Ureter (tissue), 1 donor: ENCODE results near the gene NRCAM. TPM values are rescaled to one million over a fixed set of nuclear protein-coding genes. Genes with fewer than 3 reads are reported as not detected.

Source experiments
- DNase-seq: peaks from one replicate; pipeline ENCODE4 v3.0.0-alpha.2; 2020; ENCODE audit warnings: low spot score
- total RNA-seq: library from RNA; stranded (reverse); gene quantifications from one replicate; pipeline ENCODE4 v1.2.4, GENCODE V29; 2023
- donor health status: DM: yes; HTN: yes; CAD: no.

NRCAM gene
- total RNA-seq, 1 donor from 2014 or later: 3.6 TPM

DNA sequence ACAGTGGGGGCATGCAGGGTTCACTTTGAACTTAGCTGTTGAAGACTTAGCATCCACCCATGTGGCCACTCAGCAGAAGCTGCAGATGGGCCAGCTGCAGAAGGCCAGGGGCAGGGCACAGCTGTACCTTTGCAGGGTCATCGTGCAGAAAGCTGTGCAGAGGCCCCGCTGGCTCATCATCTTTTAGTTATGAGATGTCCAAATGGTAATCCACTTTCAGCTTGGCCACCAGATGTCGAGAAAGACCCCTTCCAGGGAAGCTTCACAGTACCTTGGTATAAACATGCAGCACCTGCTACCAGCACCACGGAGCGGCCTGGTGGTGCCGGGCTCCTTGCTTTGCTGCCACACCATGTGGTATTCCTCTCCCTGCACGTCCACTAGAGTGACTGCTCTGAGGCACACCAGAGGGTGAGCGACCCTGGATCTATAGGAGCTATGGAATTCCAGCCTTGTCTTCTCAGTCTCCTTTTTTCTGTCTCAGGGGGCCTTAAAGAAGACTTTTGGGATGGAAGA lies 251.9 kb downstream of the NRCAM start:
- no peak for DNase-seq

DNA sequence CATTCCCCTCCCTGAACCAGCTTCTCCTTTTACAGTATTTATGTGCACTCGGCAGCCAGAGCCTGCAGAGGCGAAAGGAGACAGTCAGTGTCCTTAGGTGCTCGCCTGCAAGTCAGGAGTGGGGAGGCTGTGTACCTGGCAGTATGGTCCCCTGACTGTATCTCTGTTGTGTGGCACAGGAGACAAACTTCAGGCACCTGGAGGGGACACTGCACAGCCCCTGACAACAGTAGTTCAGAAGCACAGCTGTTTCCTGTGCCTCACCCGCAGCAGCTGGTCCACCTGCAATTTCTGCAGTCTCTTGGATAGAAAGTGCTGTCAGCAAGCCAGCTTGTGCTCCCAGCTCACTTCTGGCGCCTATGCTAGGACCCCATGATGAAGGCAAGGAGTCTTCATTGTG lies 252.7 kb downstream of the NRCAM start:
- DNase-seq: no peak

DNA sequence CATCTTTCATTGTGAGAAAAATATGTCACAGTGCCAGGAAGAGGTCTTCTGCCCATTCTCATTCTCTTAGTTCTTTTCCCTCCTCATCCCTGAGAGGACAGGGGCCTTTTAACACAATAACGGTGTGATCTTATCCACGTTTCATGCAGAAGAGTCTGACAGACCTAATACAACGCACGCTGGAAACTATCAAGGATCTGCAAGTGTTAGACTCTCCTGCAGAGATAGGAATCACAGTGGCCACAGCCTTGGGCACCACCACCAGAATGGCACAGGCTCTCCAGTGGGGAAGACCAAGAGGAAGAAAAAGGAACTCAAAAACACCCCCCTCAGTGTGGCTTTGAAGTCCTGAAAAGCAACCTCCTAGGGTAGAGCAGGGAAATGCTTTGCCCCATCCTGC lies 253.5 kb downstream of the NRCAM start:
- DNase-seq: no peak

DNA sequence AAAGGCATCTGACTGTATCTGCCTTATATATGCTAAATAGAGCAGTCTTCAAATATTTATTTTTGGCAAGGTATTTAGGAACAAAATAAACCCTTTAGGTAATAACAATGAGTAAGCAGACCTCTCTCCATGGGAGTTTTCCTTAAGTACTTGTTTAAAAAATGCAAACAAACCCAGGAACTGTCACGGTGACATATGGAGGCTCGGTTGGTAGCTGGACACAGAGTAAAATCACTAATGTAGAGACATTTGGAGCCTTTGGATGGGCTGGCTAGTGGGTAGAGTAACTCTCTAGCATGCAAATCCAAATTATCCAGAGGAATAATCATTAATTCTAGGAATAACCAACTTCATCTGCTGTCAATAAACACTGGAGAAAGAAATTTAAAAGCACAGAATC lies 254.5 kb downstream of the NRCAM start:
- DNase-seq: no peak

DNA sequence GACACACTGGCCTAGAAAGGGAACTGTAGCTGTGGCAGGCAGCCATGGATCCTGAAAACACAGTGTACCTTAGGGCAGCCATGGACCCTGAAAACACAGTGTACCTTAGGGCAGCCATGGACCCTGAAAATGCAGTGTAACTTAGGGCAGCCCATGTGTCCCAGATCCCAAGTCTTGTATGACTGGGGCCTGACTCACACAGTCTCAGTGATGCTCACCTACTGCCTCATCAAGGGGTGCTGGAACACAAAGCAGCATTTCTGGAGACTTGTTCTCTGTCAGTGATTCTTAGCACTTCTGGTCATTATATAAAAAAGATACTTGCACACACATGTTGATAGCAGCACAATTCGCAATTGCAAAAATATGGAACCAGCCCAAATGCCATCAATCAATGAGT lies 255.9 kb downstream of the NRCAM start:
- DNase-seq: no peak

DNA sequence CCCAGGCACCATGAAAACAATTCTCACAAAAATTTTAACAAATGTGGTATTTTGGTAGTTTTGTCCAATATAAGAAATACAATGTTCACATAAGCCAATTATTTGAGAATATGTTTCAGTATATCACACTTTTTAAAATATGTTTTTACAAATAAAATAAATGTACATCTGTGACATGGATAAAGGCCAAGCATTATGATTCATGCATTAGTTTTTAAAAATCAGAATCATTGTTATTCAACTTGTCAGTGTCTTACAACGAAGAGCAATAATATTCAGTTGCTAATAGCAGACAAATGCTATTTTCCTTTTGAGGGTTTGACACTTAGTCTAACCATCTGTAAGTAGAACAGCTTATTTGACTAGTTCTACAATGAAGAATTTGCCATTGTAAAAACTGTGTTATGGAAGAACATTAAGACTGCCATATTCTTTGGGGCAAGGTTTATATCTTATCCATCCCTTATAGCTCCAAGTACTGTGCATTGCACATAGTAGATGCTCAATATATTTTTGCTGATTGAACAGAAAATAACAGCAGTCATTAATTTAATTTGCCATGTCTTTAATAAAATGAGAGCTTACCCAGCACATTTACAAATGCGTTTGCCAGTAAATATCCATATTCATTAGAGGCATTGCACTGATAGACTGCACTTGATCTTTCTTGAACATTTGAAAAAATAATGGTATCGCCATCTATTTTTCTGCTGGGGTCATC lies 258.7 kb downstream of the NRCAM start:
- no peak for DNase-seq

DNA sequence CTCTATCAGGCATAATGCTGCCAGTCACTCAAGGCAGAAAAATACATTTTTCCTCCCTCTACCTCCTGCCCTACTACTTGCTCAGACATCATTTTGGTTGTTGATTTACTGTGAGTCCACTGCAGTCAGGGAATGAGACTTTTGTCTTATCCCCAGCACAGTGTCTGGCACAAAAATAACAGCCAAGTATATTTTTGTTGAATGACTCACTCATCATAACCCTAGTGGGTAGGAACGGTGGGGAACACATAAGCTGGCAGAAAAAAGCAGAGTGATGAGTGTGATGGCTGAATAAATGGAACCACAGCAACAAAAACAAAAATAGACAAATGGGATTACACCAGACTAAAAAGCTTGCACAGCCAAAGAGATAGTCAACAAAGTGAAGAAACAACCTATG lies 260.2 kb downstream of the NRCAM start:
- no peak for DNase-seq

DNA sequence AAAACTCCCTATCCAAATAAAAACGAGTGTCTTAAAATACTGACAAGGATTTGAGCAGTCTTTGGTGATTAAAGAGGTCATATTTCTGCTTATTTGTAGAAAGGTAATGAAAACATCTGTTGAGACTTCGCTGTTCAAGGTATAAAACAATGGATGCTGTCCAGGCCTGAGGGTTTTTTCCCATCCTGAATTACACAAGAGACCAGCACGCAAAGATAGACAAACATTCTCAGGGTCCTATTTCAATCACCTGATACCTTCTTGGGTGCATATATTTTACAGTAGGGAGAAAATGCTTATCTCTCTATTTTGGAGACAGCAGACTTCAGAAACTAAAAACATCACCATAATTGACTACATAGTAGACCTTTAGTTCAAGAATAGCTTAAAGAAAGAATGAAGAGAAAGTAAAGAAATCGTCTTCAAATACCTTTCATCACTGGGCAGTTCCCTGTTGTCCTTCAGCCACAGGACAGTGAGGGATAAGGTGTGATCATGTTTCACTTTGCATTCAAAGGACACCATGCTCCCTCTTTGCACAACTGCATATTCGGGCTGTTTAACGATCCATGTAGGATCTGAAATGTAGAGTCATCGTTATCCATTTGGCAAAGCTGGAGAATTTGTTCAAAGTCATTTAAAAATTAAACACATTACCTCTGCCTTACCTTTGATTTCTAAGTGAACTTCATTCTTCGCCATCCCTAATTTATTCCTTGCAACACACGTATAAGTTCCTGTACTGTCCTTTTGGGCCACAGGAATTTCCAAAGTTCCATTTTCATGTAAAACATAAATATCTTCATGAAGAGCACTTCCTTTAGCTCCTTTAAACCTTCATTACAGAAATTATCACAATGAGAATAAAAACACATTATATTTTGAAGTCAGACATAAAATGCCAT lies 262.4 kb downstream of the NRCAM start:
- DNase-seq: no peak

DNA sequence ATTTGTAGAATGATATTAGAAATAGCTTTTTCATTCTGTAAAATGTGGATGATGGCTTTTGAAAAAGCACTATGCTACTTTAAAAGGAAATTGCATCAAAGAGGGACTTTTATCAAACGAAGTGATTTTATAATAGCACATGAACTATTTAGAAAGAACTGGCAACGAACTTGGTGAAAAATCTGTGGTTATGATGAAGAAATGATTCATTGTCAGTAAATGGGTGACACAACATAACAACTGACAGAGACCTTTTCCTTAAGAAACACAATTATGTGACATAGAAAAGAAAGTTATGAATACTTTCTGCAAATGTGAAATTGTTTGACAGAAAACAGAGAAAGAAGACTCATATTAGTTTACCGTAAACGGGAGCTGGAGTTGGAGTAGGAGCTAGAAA lies 265.3 kb downstream of the NRCAM start:
- no peak for DNase-seq

DNA sequence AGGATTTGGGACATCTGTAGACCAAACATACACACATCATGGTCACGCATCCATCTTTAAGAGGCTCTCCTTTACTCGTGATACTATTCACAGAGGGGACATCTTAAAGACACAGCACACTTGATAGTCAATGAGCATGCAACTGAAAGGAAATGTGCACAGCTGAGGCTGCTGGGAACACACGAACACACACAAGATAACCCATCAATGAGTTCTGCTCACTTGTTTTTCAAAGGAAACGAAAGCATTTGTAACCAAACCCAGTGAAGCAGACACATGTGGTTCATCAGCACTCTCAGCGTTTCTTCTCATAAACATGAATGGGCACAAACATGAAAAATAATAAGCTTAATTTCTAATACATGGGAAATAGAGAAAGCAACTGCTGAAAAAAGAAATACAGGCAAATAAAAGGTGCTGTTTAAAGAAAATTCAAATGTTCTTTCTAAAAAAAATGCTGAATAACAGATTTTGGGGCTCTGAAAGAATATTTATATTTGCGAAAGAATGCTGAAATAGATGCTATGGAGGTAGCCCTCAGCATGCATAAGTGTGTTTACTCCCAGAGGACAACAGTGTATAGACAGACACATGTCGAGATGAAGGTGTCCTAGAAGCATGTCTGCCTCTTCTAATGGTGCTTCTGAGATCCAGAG lies 266.4 kb downstream of the NRCAM start:
- no peak for DNase-seq

DNA sequence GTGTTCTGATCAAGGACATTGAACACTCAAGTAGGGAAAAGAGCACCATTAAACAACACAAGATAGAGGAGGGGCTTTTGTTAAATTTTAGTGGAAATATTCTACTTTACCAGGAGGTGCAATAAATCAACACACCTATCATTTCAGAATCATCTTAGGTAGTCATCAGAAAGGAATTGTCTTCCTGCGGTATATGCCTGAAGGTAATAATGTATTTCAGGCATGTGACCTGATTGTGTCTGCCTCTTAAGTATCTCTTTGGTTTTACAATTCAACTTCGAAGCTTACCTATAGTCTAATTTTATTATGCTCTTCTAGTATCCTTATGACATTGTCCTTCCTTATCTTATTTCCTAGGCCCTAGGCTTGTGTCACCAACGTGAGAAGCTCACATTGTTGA lies 267.5 kb downstream of the NRCAM start:
- no peak for DNase-seq

DNA sequence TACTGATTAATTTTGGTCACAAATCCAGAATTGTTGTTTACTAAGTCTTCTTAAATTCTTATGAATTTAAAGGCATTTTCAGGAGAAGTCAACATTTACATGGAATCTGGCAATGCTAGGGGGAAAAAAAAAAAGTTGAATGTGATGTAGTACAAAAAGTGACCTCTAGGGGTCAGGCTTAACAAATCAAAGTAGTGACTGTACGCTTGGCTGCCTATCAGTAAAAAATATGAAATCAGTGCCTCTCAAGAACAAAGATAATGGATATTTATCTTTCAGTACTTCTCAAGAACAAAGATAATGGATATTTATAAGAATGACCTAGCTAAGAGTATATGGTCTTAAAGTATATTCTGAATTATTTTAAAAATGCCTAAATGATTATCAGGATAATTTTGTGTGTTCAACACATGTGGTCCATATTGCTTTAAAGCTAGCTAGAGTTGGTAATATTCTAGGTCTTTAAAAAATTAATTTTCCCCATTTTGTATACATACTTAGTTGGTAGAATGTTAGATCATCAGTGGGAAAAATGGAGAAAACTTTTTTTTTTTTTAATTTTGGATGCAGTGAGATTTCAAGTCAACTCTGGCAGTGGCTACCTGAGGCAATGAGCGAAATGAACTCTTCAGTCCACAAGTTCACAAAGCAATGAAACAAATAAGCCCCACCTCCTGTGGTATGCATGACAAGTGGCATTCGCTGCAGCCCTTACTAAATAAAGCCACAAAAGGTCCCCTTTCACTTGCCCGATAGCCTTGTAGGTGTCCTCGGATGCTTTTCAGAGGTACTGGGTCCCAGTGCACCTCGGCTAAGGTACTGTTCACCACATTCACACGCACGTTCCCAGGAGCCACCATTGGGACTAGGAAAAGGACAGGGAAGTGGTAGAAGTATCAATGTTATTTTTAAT lies 274.9 kb downstream of the NRCAM start:
- no peak for DNase-seq

DNA sequence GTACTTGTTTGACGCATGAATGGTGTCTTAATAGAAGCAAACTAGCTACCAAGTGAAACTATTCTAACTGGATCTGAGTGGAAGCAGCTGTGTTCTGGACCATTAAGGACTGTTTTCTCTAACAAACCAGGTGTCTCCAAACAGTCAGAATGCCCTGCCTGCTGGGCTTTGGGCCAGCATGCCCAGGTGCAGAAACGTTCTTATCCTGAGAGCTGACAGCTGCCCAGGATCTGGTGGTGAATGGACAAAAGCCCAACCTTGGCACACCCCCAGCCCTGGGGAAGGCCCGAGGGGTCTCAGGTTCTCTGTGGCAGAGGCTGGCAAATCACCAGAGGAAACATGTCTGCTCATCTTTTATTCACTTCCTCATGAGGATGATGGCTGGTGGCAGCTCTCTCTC lies 277.8 kb downstream of the NRCAM start:
- no peak for DNase-seq

DNA sequence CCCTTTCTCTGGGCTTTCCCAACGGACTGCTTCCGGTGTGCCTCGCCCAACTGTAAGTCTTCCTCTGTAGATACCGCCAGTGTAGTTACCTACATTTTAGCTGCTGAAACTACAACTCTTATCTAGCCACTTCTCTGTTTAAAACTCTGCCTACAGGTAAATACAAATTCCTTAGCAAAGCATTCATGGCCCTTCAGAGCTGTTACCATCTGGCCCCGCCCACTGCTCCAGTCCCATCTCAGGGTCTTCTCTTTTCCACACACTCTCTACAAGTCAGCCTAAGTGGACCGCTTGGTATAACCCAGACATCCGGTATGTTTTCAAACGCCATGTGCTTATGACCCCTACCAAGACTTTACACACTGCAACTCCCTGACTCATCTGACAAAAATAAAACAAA lies 285.1 kb downstream of the NRCAM start:
- no peak for DNase-seq

DNA sequence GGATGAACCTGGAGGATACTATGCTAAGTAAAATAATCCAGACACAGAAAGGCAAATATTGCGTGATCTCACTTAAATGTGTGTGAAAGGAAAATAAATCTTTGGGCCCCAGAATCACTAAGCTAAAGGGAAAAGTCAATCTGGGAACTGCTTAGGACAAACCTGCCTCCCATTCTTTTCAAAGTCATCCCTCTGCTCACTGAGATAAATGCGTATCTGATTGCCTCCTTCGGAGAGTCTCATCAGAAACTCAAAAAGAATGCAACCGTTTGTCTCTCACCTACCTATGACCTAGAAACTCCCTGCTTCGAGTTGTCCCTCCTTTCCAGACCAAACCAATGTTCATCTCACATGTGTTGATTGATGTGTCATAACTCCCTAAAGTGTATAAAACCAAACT lies 286.0 kb downstream of the NRCAM start:
- no peak for DNase-seq

DNA sequence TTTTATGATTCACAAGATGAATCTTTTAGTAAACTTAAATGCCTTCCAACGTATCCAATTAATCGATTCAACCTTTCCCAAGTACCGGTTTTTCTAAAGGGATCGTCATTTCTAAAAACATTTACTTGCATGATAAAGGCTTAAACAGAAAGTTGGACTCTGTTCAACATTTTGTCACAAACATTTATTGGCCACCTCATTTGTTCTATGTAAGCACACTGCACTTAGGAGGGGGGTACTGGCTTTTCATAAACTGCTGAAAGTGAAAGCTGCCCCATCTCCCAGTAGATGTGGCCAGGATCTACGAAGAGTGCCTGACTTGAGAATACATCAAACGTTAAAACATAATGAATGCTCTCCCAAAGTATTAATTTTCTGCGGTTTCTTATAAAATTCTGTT lies 288.8 kb downstream of the NRCAM start:
- DNase-seq: no peak

DNA sequence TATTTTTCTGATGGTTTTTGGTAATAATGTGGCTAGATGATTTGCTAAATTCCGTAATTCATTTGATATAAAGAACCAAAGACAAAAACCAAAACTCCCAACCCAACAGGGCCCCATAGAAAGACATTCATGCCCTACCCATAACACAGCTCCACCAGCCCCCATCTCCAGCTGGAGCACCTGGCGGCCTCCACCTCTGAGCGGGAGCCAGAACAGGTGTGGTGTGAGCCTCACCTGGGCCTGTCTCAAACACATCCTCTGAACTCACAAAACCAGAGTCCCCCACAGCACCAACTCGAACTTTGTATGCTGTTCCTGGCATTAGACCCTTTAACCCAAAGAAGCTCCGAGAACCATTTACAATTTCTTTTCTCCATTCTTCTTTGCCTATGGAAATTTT lies 289.5 kb downstream of the NRCAM start:
- no peak for DNase-seq

DNA sequence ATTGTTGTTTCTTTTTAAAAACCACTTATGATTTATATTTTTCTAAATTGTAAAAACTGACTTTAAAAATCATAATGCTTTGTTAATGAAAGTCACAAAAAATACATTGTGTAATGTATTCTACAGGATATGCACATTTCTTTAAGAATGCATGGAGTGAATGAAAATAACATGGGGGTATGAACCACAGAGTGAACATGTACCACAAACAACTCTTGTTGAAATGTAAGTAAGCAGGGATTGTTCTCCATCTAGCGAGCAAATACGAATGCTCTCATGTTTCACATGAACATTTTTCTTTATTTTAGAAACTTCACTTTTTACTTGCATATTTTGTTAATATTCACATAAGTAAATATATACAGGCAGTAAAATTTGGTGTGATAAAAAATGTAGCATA lies 290.5 kb downstream of the NRCAM start:
- DNase-seq: no peak

DNA sequence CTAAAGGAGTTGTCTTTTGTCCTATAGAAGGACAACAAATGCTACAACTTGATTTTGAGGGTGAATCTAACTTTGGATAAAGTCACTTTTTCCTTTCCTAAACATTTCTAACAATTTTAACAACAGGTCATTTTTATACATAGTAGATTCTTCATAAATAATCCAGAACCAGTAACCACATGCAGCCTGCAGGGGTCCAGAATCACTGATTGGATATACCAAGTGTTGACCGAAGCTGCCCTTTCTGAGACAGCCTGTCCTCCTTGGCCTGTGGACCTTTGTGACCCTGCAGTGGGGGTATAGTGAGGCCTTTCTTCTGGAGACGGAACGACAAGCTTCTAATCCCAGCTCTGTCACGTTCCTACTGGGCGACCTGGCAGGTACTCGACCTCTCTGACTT lies 291.3 kb downstream of the NRCAM start:
- DNase-seq: no peak

DNA sequence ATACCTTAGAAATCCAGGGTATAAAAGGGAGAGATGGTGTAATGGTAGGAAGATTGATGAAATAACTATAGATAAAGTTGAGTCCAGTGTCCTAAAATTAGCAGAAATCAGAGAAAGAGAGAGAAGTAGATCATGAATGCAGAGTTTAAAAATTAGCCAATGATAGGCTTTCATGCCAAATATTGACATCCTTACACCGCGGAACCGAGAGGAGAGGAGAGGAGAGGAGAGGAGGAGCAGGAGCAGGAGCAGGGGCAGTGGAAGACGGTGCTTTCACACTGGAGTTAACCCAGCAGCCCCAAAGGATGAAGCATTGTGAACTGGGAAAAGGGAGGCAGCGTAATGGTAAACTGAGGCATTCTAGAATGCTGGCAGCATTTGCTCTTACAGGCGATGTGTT lies 291.9 kb downstream of the NRCAM start:
- DNase-seq: no peak

DNA sequence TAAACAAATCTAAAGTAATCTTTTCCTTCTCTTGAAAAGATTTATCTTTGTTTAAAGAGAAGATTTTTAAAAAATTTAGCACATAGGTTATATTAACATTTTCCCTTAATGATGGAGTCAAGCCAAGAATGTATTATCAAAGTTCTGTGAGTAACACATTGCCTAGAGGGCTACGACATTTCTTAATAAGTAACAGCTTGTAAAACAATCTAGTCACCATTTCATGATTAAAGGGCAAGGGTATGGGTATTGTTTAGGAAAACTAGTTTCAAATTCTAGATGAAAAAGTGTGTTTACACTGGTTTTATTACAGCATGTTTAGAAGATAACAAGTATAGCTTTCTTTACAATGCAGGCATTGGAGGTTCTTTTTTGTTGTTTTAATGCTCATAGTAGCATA lies 297.5 kb downstream of the NRCAM start:
- no peak for DNase-seq
